Colonic mucosa (tissue), 4 donors: ENCODE results near the gene TNIK. TPM values are rescaled to one million over a fixed set of nuclear protein-coding genes. Genes with fewer than 3 reads are reported as not detected.

Source experiments
- DNase-seq: peaks from one replicate; pipeline ENCODE4 v3.0.0-alpha.2; 2020
- H3K27ac ChIP-seq: fragments of 200-600 bp; one replicate; pipeline ENCODE4 v1.8.0; 2021
- H3K27me3 ChIP-seq: fragments of 200-600 bp; one replicate; pipeline ENCODE4 v1.8.0; 2021
- H3K36me3 ChIP-seq: fragments of 200-600 bp; one replicate; pipeline ENCODE4 v1.8.0; 2021
- H3K4me1 ChIP-seq: fragments of 200-600 bp; one replicate; pipeline ENCODE4 v1.8.0; 2021; ENCODE audit warnings: mild to moderate bottlenecking
- H3K4me3 ChIP-seq: fragments of 200-600 bp; one replicate; pipeline ENCODE4 v1.8.0; 2021
- H3K9ac ChIP-seq, 2 donors: one replicate each; pipeline ENCODE4 v1.7.0; 2013; ENCODE audit warnings: control low read depth in 2 of 2, low read depth in 2 of 2, low read length in 2 of 2
- H3K9me3 ChIP-seq: fragments of 200-600 bp; one replicate; pipeline ENCODE4 v1.8.0; 2021
- CTCF ChIP-seq: fragments of 200-600 bp; IDR thresholded peaks from one replicate; pipeline ENCODE4 v1.8.0; 2022; ENCODE audit warnings: antibody characterized with exemption, mild to moderate bottlenecking
- intact Hi-C: fragments of 100-400 bp; cut with DNase I; formaldehyde crosslinking; loops from one replicate; pipeline ENCODE4 v1.14.1; 2022
- total RNA-seq, 2 donors: library from RNA; stranded (reverse); fragmentation: NEBNext Ultra II Directional in 1 of 2; extraction: Animal tissue kit (Norgen Biotek cat#: 25700) in 1 of 2; gene quantifications; one replicate each; pipeline ENCODE4 v1.2.1, GENCODE V29; 2021
- donor health status: healthy.
- donor health status: DM: no; HTN: no; CAD: no.
- donor health status: DM: no; HTN: no; CAD: no.

TNIK gene
- total RNA-seq, 2 donors from 2014 or later: 19.9 to 30.9 TPM

DNA sequence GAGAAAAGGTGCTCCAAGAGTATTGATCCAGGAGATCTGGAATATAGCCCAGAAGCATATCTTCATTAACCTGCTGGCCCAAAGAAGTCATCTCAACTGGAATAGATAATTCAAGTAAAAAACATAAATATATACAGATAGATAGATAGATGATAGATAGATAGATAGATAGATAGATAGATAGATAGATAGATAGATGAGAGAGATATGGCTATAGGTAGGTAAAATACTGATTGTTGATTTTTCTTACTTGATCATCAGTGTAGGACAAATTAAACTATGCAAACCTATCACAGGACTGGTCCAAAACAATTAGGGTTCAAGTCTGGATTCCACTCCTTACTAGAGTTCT lies 83.6 kb downstream of the TNIK start:
- Histone ChIP-seq H3K27me3 (no peaks in the 10 kb centered on the region), H3K27ac (peak overlapping the region; percentile 19), H3K36me3 (no peaks in the 10 kb centered on the region), H3K9me3 (no peaks in the 10 kb centered on the region), H3K9ac (no peak overlapping the region), H3K4me1 (no peaks in the 10 kb centered on the region), H3K4me3 (no peak overlapping the region)
- intact Hi-C loops: no loop called here
- no peak for DNase-seq
- no peak for TF ChIP-seq CTCF

GRCh38 chr3:171375666-171376595 lies 84.3 kb downstream of the TNIK start:
- Histone ChIP-seq H3K4me3 (no peak overlapping the region), H3K9me3 (no peaks in the 10 kb centered on the region), H3K27ac (peak overlapping the region; percentile 19), H3K4me1 (no peaks in the 10 kb centered on the region), H3K27me3 (no peaks in the 10 kb centered on the region), H3K9ac (no peak overlapping the region), H3K36me3 (no peaks in the 10 kb centered on the region)
- no peak for TF ChIP-seq CTCF
- no peak for DNase-seq
- intact Hi-C loops: no loop called here

DNA sequence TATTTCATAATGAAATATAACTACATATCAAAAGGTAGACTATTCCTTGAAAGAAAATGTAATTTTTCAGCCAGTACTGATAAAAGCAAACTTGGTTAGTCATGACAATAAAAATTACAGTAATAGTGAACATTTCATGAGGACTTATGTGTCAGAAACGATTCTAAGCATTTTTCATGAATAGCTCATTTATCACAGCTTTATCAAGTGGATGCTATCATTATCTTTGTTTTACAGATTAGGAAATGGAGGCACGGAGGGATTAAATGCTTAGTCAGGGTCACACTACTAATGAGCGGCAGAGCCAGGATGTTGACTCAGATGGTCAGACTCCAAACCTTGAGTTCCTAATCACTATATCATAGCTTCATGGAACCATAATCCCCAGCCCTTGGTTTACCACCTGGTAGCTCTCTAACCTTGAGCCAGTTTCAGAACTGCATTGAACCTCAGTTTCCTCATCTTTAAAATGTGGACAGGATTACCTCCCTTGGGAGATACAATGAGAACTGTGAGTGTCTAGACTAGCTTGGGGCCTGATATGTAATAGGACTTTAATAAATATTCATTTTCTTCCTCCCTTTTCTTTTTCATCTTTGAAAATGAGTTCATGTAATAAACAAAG lies 85.4 kb downstream of the TNIK start:
- Histone ChIP-seq H3K27ac (no peak overlapping the region), H3K27me3 (no peaks in the 10 kb centered on the region), H3K36me3 (no peaks in the 10 kb centered on the region), H3K4me3 (no peak overlapping the region), H3K9ac (no peak overlapping the region), H3K9me3 (no peaks in the 10 kb centered on the region), H3K4me1 (no peaks in the 10 kb centered on the region)
- DNase-seq: no peak
- no peak for TF ChIP-seq CTCF
- intact Hi-C loops: no loop called here

GRCh38 chr3:171374260-171374659 lies 85.9 kb downstream of the TNIK start:
- intact Hi-C loops: no loop called here
- DNase-seq: no peak
- Histone ChIP-seq H3K36me3 (no peaks in the 10 kb centered on the region), H3K9ac (no peak overlapping the region), H3K27me3 (no peaks in the 10 kb centered on the region), H3K4me1 (no peaks in the 10 kb centered on the region), H3K27ac (no peak overlapping the region), H3K9me3 (no peaks in the 10 kb centered on the region), H3K4me3 (no peak overlapping the region)
- no peak for TF ChIP-seq CTCF

- no peak for DNase-seq
- no peak for TF ChIP-seq CTCF
- H3K27me3 ChIP-seq: no peaks in the 10 kb centered on the region
- no peak overlapping the region for H3K4me3 ChIP-seq
- intact Hi-C loops: no loop called here
- no peak overlapping the region for H3K27ac ChIP-seq
- H3K36me3 ChIP-seq: no peaks in the 10 kb centered on the region
- H3K9me3 ChIP-seq: no peaks in the 10 kb centered on the region
- H3K4me1 ChIP-seq: no peaks in the 10 kb centered on the region
- H3K9ac ChIP-seq: no peak overlapping the region
These were observed 86.5 kb downstream of the TNIK start for GRCh38 chr3:171373711-171374110.
